OCI-LY3 (cell line): ENCODE measurements around the gene ARCN1.
"Not testable (repeated sequence)": the region's sequence is repeated elsewhere in the genome, so short reads cannot be mapped to it uniquely, and the experiment has no call there.

ENCODE experiments used
- H2AFZ ChIP-seq: fragments of 200-600, 300-600 bp; shearing (Covaris generic); 2 replicates; pipeline ENCODE4 v1.6.0; 2014; ENCODE audit warnings: antibody characterized with exemption, low read depth, low read length
- H3K27ac ChIP-seq: fragments of 200-600, 300-600 bp; sonication (generic); 2 replicates; pipeline ENCODE4 v1.5.1; 2014; ENCODE audit warnings: mild to moderate bottlenecking, low read length, moderate library complexity, mixed read lengths
- H3K27me3 ChIP-seq: fragments of 200-600, 300-600 bp; sonication (generic); 2 replicates; pipeline ENCODE4 v1.6.1; 2014; ENCODE audit warnings: low read depth, low read length, mixed read lengths
- H3K36me3 ChIP-seq: fragments of 200-600, 300-600 bp; sonication (generic); replicated peaks from 2 replicates; pipeline ENCODE3; 2014; ENCODE audit warnings: low read depth, low read length, mixed read lengths
- H3K4me1 ChIP-seq: fragments of 300-600, 200-600 bp; sonication (generic); 2 replicates; pipeline ENCODE4 v1.6.1; 2014; ENCODE audit warnings: low read length, mixed read lengths
- H3K4me2 ChIP-seq: fragments of 200-600, 300-600 bp; sonication (generic); 2 replicates; pipeline ENCODE4 v1.6.1; 2014; ENCODE audit warnings: low read length, mixed read lengths
- H3K4me3 ChIP-seq: fragments of 300-600, 200-600 bp; sonication (generic); 2 replicates; pipeline ENCODE4 v1.5.1; 2014; ENCODE audit warnings: antibody characterized with exemption, mild to moderate bottlenecking, low read length, moderate library complexity
- H3K79me2 ChIP-seq: fragments of 300-600, 200-600 bp; shearing (Covaris generic); 2 replicates; pipeline ENCODE4 v1.6.1; 2014; ENCODE audit warnings: mild to moderate bottlenecking, low read length, mixed read lengths
- H3K9ac ChIP-seq: fragments of 300-600, 200-600 bp; shearing (Covaris generic); 2 replicates; pipeline ENCODE4 v1.6.0; 2014; ENCODE audit warnings: mild to moderate bottlenecking, low read length, moderate library complexity
- H3K9me3 ChIP-seq: fragments of 200-600, 300-600 bp; shearing (Covaris generic); 2 replicates; pipeline ENCODE4 v1.6.1; 2014; ENCODE audit warnings: low read length, mixed read lengths; ENCODE audit not compliant: insufficient read depth
- H4K20me1 ChIP-seq: fragments of 200-600, 300-600 bp; sonication (generic); 2 replicates; pipeline ENCODE4 v1.6.1; 2016; ENCODE audit warnings: low read length, mixed read lengths; ENCODE audit not compliant: insufficient read depth
- CTCF ChIP-seq: fragments of 200-600, 300-600 bp; sonication (generic); IDR thresholded peaks from 2 replicates; pipeline ENCODE4 v1.5.1; 2014; ENCODE audit warnings: antibody characterized with exemption, low read length, low read depth
- EZH2phosphoT487 ChIP-seq: fragments of 200-600 bp; shearing (Covaris generic); IDR thresholded peaks from 2 replicates; pipeline ENCODE4 v1.6.1; 2018; ENCODE audit warnings: antibody characterized with exemption, mixed run types, low read depth

Gene ARCN1

GRCh38 chr11:118608360-118609227 is 36.4 kb downstream of the ARCN1 start:
- Histone ChIP-seq H3K4me3 (peak overlapping the region; percentile 91), H3K9me3 (no peaks in the 10 kb centered on the region), H3K27ac (no peak overlapping the region), H3K36me3 (no peaks in the 10 kb centered on the region), H3K4me1 (peaks cover 25% of the 10 kb centered on the region), H2AFZ (peak overlapping the region; percentile 68), H3K27me3 (peaks cover 22% of the 10 kb centered on the region), H3K9ac (peak overlapping the region; percentile 58), H3K4me2 (peak overlapping the region; percentile 94), H4K20me1 (no peaks in the 10 kb centered on the region), H3K79me2 (no peaks in the 10 kb centered on the region)
- no peak for TF ChIP-seq CTCF
- TF ChIP-seq EZH2phosphoT487, result no peak

GRCh38 chr11:118609380-118610224 is 37.4 kb downstream of the ARCN1 start:
- no peak overlapping the region for H3K27ac ChIP-seq
- no peaks in the 10 kb centered on the region for H3K9me3 ChIP-seq
- peaks cover 22% of the 10 kb centered on the region for H3K27me3 ChIP-seq
- H3K4me2 ChIP-seq, result peak overlapping the region; percentile 94
- H3K36me3 ChIP-seq, result no peaks in the 10 kb centered on the region
- H3K9ac ChIP-seq, result no peak overlapping the region
- peaks cover 25% of the 10 kb centered on the region for H3K4me1 ChIP-seq
- peak overlapping the region; percentile 36; the same call in 1 of the 2 replicates for H2AFZ ChIP-seq
- peak overlapping the region; percentile 91 for H3K4me3 ChIP-seq
- no peaks in the 10 kb centered on the region for H4K20me1 ChIP-seq
- no peaks in the 10 kb centered on the region for H3K79me2 ChIP-seq
- TF ChIP-seq EZH2phosphoT487, result no peak

- Histone ChIP-seq H3K4me3 (peak overlapping the region; percentile 91), H3K4me2 (peak overlapping the region; percentile 94), H3K36me3 (no peaks in the 10 kb centered on the region), H3K9me3 (no peaks in the 10 kb centered on the region), H3K9ac (no peak overlapping the region), H3K27me3 (peaks cover 22% of the 10 kb centered on the region), H3K79me2 (no peaks in the 10 kb centered on the region), H4K20me1 (no peaks in the 10 kb centered on the region), H2AFZ (peak overlapping the region; percentile 36; the same call in 1 of the 2 replicates), H3K27ac (no peak overlapping the region), H3K4me1 (peaks cover 25% of the 10 kb centered on the region)
- TF ChIP-seq EZH2phosphoT487 (no peak), CTCF (no peak)
These were observed 38.1 kb downstream of the ARCN1 start for GRCh38 chr11:118610225-118610772.

GRCh38 chr11:118610773-118611432 is 38.7 kb downstream of the ARCN1 start:
- Histone ChIP-seq H3K4me3 (peak overlapping the region; percentile 91), H3K9ac (no peak overlapping the region), H3K79me2 (no peaks in the 10 kb centered on the region), H3K27me3 (peaks cover 22% of the 10 kb centered on the region), H3K4me2 (peak overlapping the region; percentile 94), H2AFZ (peak overlapping the region; percentile 82), H3K4me1 (peaks cover 25% of the 10 kb centered on the region), H3K36me3 (no peaks in the 10 kb centered on the region), H3K9me3 (no peaks in the 10 kb centered on the region), H4K20me1 (no peaks in the 10 kb centered on the region), H3K27ac (no peak overlapping the region)
- TF ChIP-seq CTCF, result peak; percentile 56
- TF ChIP-seq EZH2phosphoT487, result no peak

GRCh38 chr11:118611433-118611795 is 39.2 kb downstream of the ARCN1 start:
- not testable (repeated sequence) for H3K79me2 ChIP-seq, H3K27ac ChIP-seq
- H3K27me3 ChIP-seq, result peaks cover 22% of the 10 kb centered on the region

More at GRCh38 chr11:118611433-118611795, 39.2 kb downstream of the ARCN1 start:
- H3K9me3 ChIP-seq, H3K36me3 ChIP-seq, H4K20me1 ChIP-seq, H3K9ac ChIP-seq: not testable (repeated sequence)
- Histone ChIP-seq H3K4me2 (peak overlapping the region; percentile 94), H2AFZ (peak overlapping the region; percentile 82), H3K4me1 (peaks cover 25% of the 10 kb centered on the region), H3K4me3 (peak overlapping the region; percentile 91)
